Small intestine (tissue), 7 donors: ENCODE measurements around the gene BTG4. TPM values are rescaled to one million over a fixed set of nuclear protein-coding genes. Genes with fewer than 3 reads are reported as not detected.

ENCODE experiments used
- DNase-seq, 2 donors: peaks; one replicate each; pipeline versions ENCODE4 v3.0.0 to v3.0.0-alpha.2; 2013
- FAIRE-seq: peaks from 2 replicates; lab custom pipeline; 2012; peaks lifted over from hg19 to GRCh38; lab: Jason Lieb, UNC
- H3K27ac ChIP-seq, 3 donors: one replicate each; pipeline ENCODE4 v1.5.1; 2013; ENCODE audit warnings: low read length in 2 of 3, mild to moderate bottlenecking in 2 of 3, control low read depth in 1 of 3, inconsistent platforms in 1 of 3, low read depth in 1 of 3, moderate library complexity in 1 of 3
- H3K27me3 ChIP-seq, 3 donors: one replicate each; pipeline ENCODE4 v1.6.1; 2013; ENCODE audit warnings: low read length in 3 of 3, inconsistent platforms in 1 of 3; ENCODE audit not compliant: control insufficient read depth in 3 of 3, insufficient read depth in 3 of 3
- H3K36me3 ChIP-seq, 3 donors: one replicate each; pipeline ENCODE4 v1.6.1; 2013; ENCODE audit warnings: low read length in 3 of 3, inconsistent platforms in 1 of 3, low read depth in 1 of 3, mild to moderate bottlenecking in 1 of 3, moderate library complexity in 1 of 3; ENCODE audit not compliant: control insufficient read depth in 3 of 3, insufficient read depth in 2 of 3
- H3K4me1 ChIP-seq, 3 donors: one replicate each; pipeline ENCODE4 v1.6.1; 2013; ENCODE audit warnings: low read length in 2 of 3, inconsistent platforms in 1 of 3, low read depth in 1 of 3, mild to moderate bottlenecking in 1 of 3, moderate library complexity in 1 of 3; ENCODE audit not compliant: control insufficient read depth in 3 of 3, insufficient read depth in 2 of 3
- H3K4me3 ChIP-seq, 3 donors: one replicate each; pipeline ENCODE4 v1.5.1; 2013; ENCODE audit warnings: low read length in 3 of 3, control low read depth in 1 of 3, inconsistent platforms in 1 of 3, low read depth in 1 of 3, mild to moderate bottlenecking in 1 of 3, moderate library complexity in 1 of 3
- H3K9me3 ChIP-seq, 2 donors: one replicate each; pipeline ENCODE4 v1.6.1; 2013; ENCODE audit warnings: low read depth in 1 of 2, low read length in 1 of 2; ENCODE audit not compliant: control insufficient read depth in 2 of 2, insufficient read depth in 1 of 2
- WGBS, 3 donors: extraction: QIAGEN DNeasy Blood & Tissue Kit; methylation state at CpG; one replicate each; pipeline ENCODE4 v1.1.7; 2013; 5-methylcytosine and 5-hydroxymethylcytosine counted together
- polyA plus RNA-seq, 4 donors: library from polyadenylated mRNA; stranded (reverse) in 3 of 4; unstranded in 1 of 4; fragments of 200-250 nt in 3 of 4; fragments of 120-200 nt in 1 of 4; gene quantifications; one replicate each; pipeline versions ENCODE4 v1.2.1 to v1.2.3, GENCODE V29; 2013
- donor health status: healthy with polysubstance abuse.
- donor health status: control.
- donor health status: control.
- donor health status: Bipolar disorder and iron deficiency.
- donor health status: healthy.

Gene BTG4
- polyA plus RNA-seq, 4 donors, result not detected

GRCh38 chr11:111531136-111531535, 18.9 kb upstream of the BTG4 start:
- Histone ChIP-seq H3K27ac (no peak overlapping the region), H3K4me3 (no peak overlapping the region), H3K4me1 (no peaks in the 10 kb centered on the region), H3K9me3 (no peaks in the 10 kb centered on the region), H3K36me3 (no peaks in the 10 kb centered on the region), H3K27me3 (peaks cover 0 to 4% (median 0%) of the 10 kb centered on the region in 3 donors)
- FAIRE-seq (no peak), DNase-seq (no peak)

GRCh38 chr11:111530091-111530490, 17.9 kb upstream of the BTG4 start:
- no peak for DNase-seq
- FAIRE-seq, result no peak

GRCh38 chr11:111528557-111528956, 16.4 kb upstream of the BTG4 start:
- FAIRE-seq, result no peak
- WGBS, 3 donors, result 8 to 43% (median 18%) methylated on average over 1 of the region's 1 CpG
- Histone ChIP-seq H3K4me3 (no peak overlapping the region), H3K9me3 (no peaks in the 10 kb centered on the region), H3K27me3 (peaks cover 0 to 8% (median 0%) of the 10 kb centered on the region in 3 donors), H3K4me1 (no peaks in the 10 kb centered on the region), H3K36me3 (no peaks in the 10 kb centered on the region), H3K27ac (no peak overlapping the region)
- DNase-seq, result no peak

More at GRCh38 chr11:111530091-111530490, 17.9 kb upstream of the BTG4 start:
- H3K4me3 ChIP-seq, result no peak overlapping the region
- no peaks in the 10 kb centered on the region for H3K36me3 ChIP-seq
- peaks cover 0 to 4% (median 0%) of the 10 kb centered on the region in 3 donors for H3K27me3 ChIP-seq
- H3K9me3 ChIP-seq, result no peaks in the 10 kb centered on the region
- H3K27ac ChIP-seq, result no peak overlapping the region
- no peaks in the 10 kb centered on the region for H3K4me1 ChIP-seq
- WGBS, 3 donors, result 71 to 77% (median 76%) methylated on average over 3 of the region's 3 CpGs

- H3K27ac ChIP-seq, result no peak overlapping the region
- H3K4me1 ChIP-seq, result no peaks in the 10 kb centered on the region
- H3K36me3 ChIP-seq, result no peaks in the 10 kb centered on the region
- 91 to 97% (median 93%) methylated on average over 1 of the region's 1 CpG for WGBS, 3 donors
- DNase-seq, result no peak
- H3K27me3 ChIP-seq, result peaks cover 0 to 8% (median 0%) of the 10 kb centered on the region in 3 donors
- FAIRE-seq, result no peak
- H3K9me3 ChIP-seq, result no peaks in the 10 kb centered on the region
- no peak overlapping the region for H3K4me3 ChIP-seq
Measured at GRCh38 chr11:111527279-111527678, 15.1 kb upstream of the BTG4 start.

GRCh38 chr11:111526501-111526900, 14.3 kb upstream of the BTG4 start:
- no peak overlapping the region for H3K4me3 ChIP-seq
- DNase-seq, result no peak
- H3K4me1 ChIP-seq, result no peaks in the 10 kb centered on the region
- H3K27me3 ChIP-seq, result peaks cover 0 to 5% (median 0%) of the 10 kb centered on the region in 3 donors
- 82 to 85% (median 83%) methylated on average over 1 of the region's 1 CpG for WGBS, 3 donors
- H3K36me3 ChIP-seq, result no peaks in the 10 kb centered on the region
- no peaks in the 10 kb centered on the region for H3K9me3 ChIP-seq
- no peak for FAIRE-seq
- H3K27ac ChIP-seq, result no peak overlapping the region

GRCh38 chr11:111525456-111525855, 13.3 kb upstream of the BTG4 start:
- FAIRE-seq (no peak), DNase-seq (no peak)
- no peaks in the 10 kb centered on the region for H3K9me3 ChIP-seq
- H3K4me3 ChIP-seq, result no peak overlapping the region
- no peak overlapping the region for H3K27ac ChIP-seq
- 95 to 97% (median 97%) methylated on average over 1 of the region's 1 CpG for WGBS, 3 donors
- no peaks in the 10 kb centered on the region for H3K36me3 ChIP-seq
- no peaks in the 10 kb centered on the region for H3K4me1 ChIP-seq
- H3K27me3 ChIP-seq, result peaks cover 0 to 5% (median 0%) of the 10 kb centered on the region in 3 donors

- Histone ChIP-seq H3K9me3 (no peaks in the 10 kb centered on the region), H3K4me1 (no peaks in the 10 kb centered on the region), H3K4me3 (no peak overlapping the region), H3K27me3 (peaks cover 0 to 5% (median 0%) of the 10 kb centered on the region in 3 donors), H3K27ac (no peak overlapping the region), H3K36me3 (no peaks in the 10 kb centered on the region)
- 65 to 77% (median 74%) methylated on average over 1 of the region's 1 CpG for WGBS, 3 donors
- DNase-seq (no peak), FAIRE-seq (no peak)
Measured at GRCh38 chr11:111524056-111524455, 11.9 kb upstream of the BTG4 start.

GRCh38 chr11:111523343-111523742, 11.2 kb upstream of the BTG4 start:
- no peaks in the 10 kb centered on the region for H3K4me1 ChIP-seq
- WGBS, 3 donors, result 81 to 94% (median 86%) methylated on average over 2 of the region's 2 CpGs
- FAIRE-seq, result no peak

GRCh38 chr11:111522426-111522825, 10.2 kb upstream of the BTG4 start:
- Histone ChIP-seq H3K9me3 (no peaks in the 10 kb centered on the region), H3K4me1 (no peaks in the 10 kb centered on the region), H3K27ac (no peak overlapping the region), H3K4me3 (no peak overlapping the region), H3K36me3 (no peaks in the 10 kb centered on the region), H3K27me3 (peaks cover 0 to 5% (median 0%) of the 10 kb centered on the region in 3 donors)
- FAIRE-seq (no peak), DNase-seq (no peak)
- WGBS, 3 donors, result 57 to 76% (median 69%) methylated on average over 5 of the region's 5 CpGs

More at GRCh38 chr11:111523343-111523742, 11.2 kb upstream of the BTG4 start:
- Histone ChIP-seq H3K27ac (no peak overlapping the region), H3K36me3 (no peaks in the 10 kb centered on the region), H3K27me3 (peaks cover 0 to 5% (median 0%) of the 10 kb centered on the region in 3 donors), H3K4me3 (no peak overlapping the region), H3K9me3 (no peaks in the 10 kb centered on the region)
- DNase-seq, result no peak
